AG09319 (cell line): Measurements from ENCODE around the gene SAFB.

ENCODE experiments used
- DNase-seq: peaks from one replicate; pipeline ENCODE4 v3.0.0-alpha.2; 2010; ENCODE audit warnings: low read depth; ENCODE audit errors: extremely low read depth
- TF ChIP-seq, protein P1 (sequence below): IDR thresholded peaks from 2 replicates; pipeline ENCODE4 v1.5.1; 2011; ENCODE audit warnings: low read depth, mild to moderate bottlenecking, inconsistent platforms, low read length, moderate library complexity

The SAFB gene

DNA sequence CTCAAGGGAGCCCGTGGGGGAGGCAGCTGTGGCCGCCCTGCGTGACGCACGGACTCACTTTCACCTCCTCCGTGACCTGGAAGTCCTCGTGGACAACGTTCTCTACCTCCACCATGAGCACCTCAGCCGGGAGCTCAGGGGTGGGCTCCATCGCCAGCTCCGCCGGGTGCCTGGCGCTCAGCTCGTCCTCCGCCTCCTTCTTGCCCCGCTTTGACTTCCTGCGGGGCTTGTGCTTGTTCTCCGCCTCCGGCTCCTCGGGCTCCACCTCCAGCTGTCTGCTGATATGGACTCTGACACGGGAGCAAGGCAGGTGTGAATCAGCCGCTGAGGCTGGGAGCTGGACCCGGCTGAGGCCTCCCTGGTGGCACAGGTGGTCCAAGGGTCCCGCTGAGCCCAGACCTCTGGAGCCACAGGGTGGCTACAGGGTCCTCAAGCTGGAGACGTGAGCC, 88.9 kb downstream of the SAFB start:
- TF ChIP-seq, protein P1, sequence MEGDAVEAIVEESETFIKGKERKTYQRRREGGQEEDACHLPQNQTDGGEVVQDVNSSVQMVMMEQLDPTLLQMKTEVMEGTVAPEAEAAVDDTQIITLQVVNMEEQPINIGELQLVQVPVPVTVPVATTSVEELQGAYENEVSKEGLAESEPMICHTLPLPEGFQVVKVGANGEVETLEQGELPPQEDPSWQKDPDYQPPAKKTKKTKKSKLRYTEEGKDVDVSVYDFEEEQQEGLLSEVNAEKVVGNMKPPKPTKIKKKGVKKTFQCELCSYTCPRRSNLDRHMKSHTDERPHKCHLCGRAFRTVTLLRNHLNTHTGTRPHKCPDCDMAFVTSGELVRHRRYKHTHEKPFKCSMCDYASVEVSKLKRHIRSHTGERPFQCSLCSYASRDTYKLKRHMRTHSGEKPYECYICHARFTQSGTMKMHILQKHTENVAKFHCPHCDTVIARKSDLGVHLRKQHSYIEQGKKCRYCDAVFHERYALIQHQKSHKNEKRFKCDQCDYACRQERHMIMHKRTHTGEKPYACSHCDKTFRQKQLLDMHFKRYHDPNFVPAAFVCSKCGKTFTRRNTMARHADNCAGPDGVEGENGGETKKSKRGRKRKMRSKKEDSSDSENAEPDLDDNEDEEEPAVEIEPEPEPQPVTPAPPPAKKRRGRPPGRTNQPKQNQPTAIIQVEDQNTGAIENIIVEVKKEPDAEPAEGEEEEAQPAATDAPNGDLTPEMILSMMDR = no peak
- no peak for DNase-seq

- TF ChIP-seq, protein P1 = no peak
- no peak for DNase-seq
Measured at GRCh38 chr19:5713228-5713627, 90.3 kb downstream of the SAFB start.

DNA sequence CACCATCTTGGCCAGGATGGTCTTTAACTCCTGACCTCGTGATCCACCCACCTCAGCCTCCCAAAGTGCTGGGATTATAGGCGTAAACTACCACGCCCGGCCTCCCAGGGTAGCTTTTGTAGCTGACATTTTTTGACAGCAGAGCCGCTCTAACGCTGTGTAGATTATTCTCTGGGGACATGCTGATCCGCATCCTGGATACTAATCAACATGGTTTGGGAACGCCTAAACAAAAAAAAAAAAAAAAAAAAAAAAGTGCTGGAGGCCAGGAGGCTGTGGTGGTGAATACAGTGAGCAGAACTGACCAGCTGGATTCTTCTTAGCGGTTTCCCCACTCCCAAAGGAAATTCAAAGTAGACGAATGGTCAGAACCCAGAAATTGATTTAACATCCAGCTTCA, 91.9 kb downstream of the SAFB start:
- TF ChIP-seq, protein P1 = no peak
- no peak for DNase-seq

- TF ChIP-seq, protein P1 = no peak
- no peak for DNase-seq
Measured at GRCh38 chr19:5717215-5717935, 94.5 kb downstream of the SAFB start.
